Measurements from ENCODE around the gene PBX2. TPM values are rescaled to one million over a fixed set of nuclear protein-coding genes. Genes with fewer than 3 reads are reported as not detected.
"Not testable (repeated sequence)": the region's sequence is repeated elsewhere in the genome, so short reads cannot be mapped to it uniquely, and the experiment has no call there.

The PBX2 gene
- total RNA-seq, 1 experiment from 2014 or later, result 48.1 TPM

GRCh38 chr6:32146687-32147086 is 43.3 kb downstream of the PBX2 start:
- BruUV-seq (replicated peaks), result no TSS peak
- Mint-ChIP-seq H3K4me1 (ENCODE audit: insufficient read depth, unreplicated experiment) (peaks cover 15% of the 10 kb centered on the region), H3K9me3 (ENCODE audit: unreplicated experiment) (no peaks in the 10 kb centered on the region)

GRCh38 chr6:32146287-32146686 is 43.7 kb downstream of the PBX2 start:
- Mint-ChIP-seq H3K9me3 (ENCODE audit: unreplicated experiment) (no peaks in the 10 kb centered on the region), H3K4me1 (ENCODE audit: insufficient read depth, unreplicated experiment) (peaks cover 12% of the 10 kb centered on the region), H3K27me3 (ENCODE audit: insufficient read depth, unreplicated experiment) (no peaks in the 10 kb centered on the region), H3K36me3 (ENCODE audit: insufficient read depth, unreplicated experiment) (no peaks in the 10 kb centered on the region), H3K27ac (ENCODE audit: low read depth, unreplicated experiment) (no peak overlapping the region), H3K4me3 (ENCODE audit: unreplicated experiment) (no peak overlapping the region)
- DNase-seq (ENCODE audit: unreplicated experiment), result no peak
- intact Hi-C loops (cut with micrococcal nuclease), result no loop called here
- CTCF ChIA-PET, result interaction anchor here (0.5 to 2.2 kb wide), 5 partner anchors 8 to 715 kb away, joined by 3 to 6 read pairs (median 3); no protein-coding TSS in a partner anchor
- POLR2A ChIA-PET, result interaction anchor here (0.6 to 1.7 kb wide), 6 partner anchors 10 to 196 kb away, joined by 3 to 10 read pairs (median 3); partner anchors contain the start of gene FKBPL
- no TSS peak for BruUV-seq (replicated peaks)
- no peak for TF ChIP-seq CTCF (IDR thresholded peaks at IDR 0.05; ENCODE audit: unreplicated experiment)

More at GRCh38 chr6:32146687-32147086, 43.3 kb downstream of the PBX2 start:
- no peak overlapping the region for H3K27ac Mint-ChIP-seq (ENCODE audit: low read depth, unreplicated experiment)
- POLR2A ChIA-PET, result interaction anchor here (0.6 to 1.7 kb wide), 5 partner anchors 16 to 196 kb away, joined by 3 to 10 read pairs (median 3); partner anchors contain the start of gene FKBPL
- no peaks in the 10 kb centered on the region for H3K27me3 Mint-ChIP-seq (ENCODE audit: insufficient read depth, unreplicated experiment)
- CTCF ChIA-PET, result interaction anchor here (0.6 to 2.2 kb wide), 2 partner anchors 28 to 100 kb away, joined by 3 to 6 read pairs; no protein-coding TSS in a partner anchor
- no peak for DNase-seq (ENCODE audit: unreplicated experiment)
- H3K36me3 Mint-ChIP-seq (ENCODE audit: insufficient read depth, unreplicated experiment), result no peaks in the 10 kb centered on the region
- H3K4me3 Mint-ChIP-seq (ENCODE audit: unreplicated experiment), result no peak overlapping the region
- TF ChIP-seq CTCF (IDR thresholded peaks at IDR 0.05; ENCODE audit: unreplicated experiment), result no peak
- intact Hi-C loops (cut with micrococcal nuclease), result no loop called here

- H3K36me3 Mint-ChIP-seq (ENCODE audit: insufficient read depth, unreplicated experiment); intact Hi-C loops (cut with micrococcal nuclease); H3K9me3 Mint-ChIP-seq (ENCODE audit: unreplicated experiment); BruUV-seq (replicated peaks); H3K27ac Mint-ChIP-seq (ENCODE audit: low read depth, unreplicated experiment); H3K27me3 Mint-ChIP-seq (ENCODE audit: insufficient read depth, unreplicated experiment); H3K4me3 Mint-ChIP-seq (ENCODE audit: unreplicated experiment); H3K4me1 Mint-ChIP-seq (ENCODE audit: insufficient read depth, unreplicated experiment); DNase-seq (ENCODE audit: unreplicated experiment): not testable (repeated sequence)
- CTCF ChIA-PET, result interaction anchor here (0.7 to 1.5 kb wide), 2 partner anchors 25 to 96 kb away, joined by 3 to 5 read pairs; no protein-coding TSS in a partner anchor
- POLR2A ChIA-PET, result interaction anchor here (1.0 kb wide), 1 partner anchor 14 kb away, joined by 3 read pairs; the partner anchor contains the start of gene FKBPL
Measured at GRCh38 chr6:32144238-32144637, 45.8 kb downstream of the PBX2 start.

- Mint-ChIP-seq H3K27ac (ENCODE audit: low read depth, unreplicated experiment) (no peak overlapping the region), H3K27me3 (ENCODE audit: insufficient read depth, unreplicated experiment) (peaks cover 11% of the 10 kb centered on the region), H3K4me1 (ENCODE audit: insufficient read depth, unreplicated experiment) (no peaks in the 10 kb centered on the region), H3K36me3 (ENCODE audit: insufficient read depth, unreplicated experiment) (peaks cover under 1% of the 10 kb centered on the region), H3K9me3 (ENCODE audit: unreplicated experiment) (no peaks in the 10 kb centered on the region), H3K4me3 (ENCODE audit: unreplicated experiment) (no peak overlapping the region)
- no peak for DNase-seq (ENCODE audit: unreplicated experiment)
- POLR2A ChIA-PET, result interaction anchor here (0.8 to 1.2 kb wide), 2 partner anchors 13 to 170 kb away, joined by 3 read pairs; no protein-coding TSS in a partner anchor
- CTCF ChIA-PET, result interaction anchor here (0.6 to 0.8 kb wide), 3 partner anchors 20 to 1216 kb away, joined by 3 to 4 read pairs (median 3); no protein-coding TSS in a partner anchor
- BruUV-seq (replicated peaks), result no TSS peak
- no peak for TF ChIP-seq CTCF (IDR thresholded peaks at IDR 0.05; ENCODE audit: unreplicated experiment)
- intact Hi-C loops (cut with micrococcal nuclease), result no loop called here
Measured at GRCh38 chr6:32140420-32141046, 49.5 kb downstream of the PBX2 start.
